NCI-H1436 treated with DMSO at 0.1 percent for 48 hours (cell line): ENCODE measurements around the gene STAT5B.

Source experiments
- DNase-seq: peaks from one replicate; lab custom pipeline; 2025; lab: John Stamatoyannopoulos, UW

STAT5B gene

GRCh38 chr17:42179911-42180410, 96.2 kb downstream of the STAT5B start:
- DNase-seq, result peak; percentile 12

GRCh38 chr17:42179335-42179734, 96.9 kb downstream of the STAT5B start:
- DNase-seq, result no peak

GRCh38 chr17:42178817-42179216, 97.4 kb downstream of the STAT5B start:
- no peak for DNase-seq

GRCh38 chr17:42177684-42178083, 98.5 kb downstream of the STAT5B start:
- no peak for DNase-seq

- DNase-seq, result no peak
These were observed 101.9 kb downstream of the STAT5B start for GRCh38 chr17:42174126-42174783.

GRCh38 chr17:42171831-42172230, 104.4 kb downstream of the STAT5B start:
- no peak for DNase-seq

GRCh38 chr17:42169351-42169750, 106.8 kb downstream of the STAT5B start:
- DNase-seq, result no peak

- DNase-seq, result no peak
These were observed 108.4 kb downstream of the STAT5B start for GRCh38 chr17:42167807-42168206.

GRCh38 chr17:42166196-42166763, 109.9 kb downstream of the STAT5B start:
- DNase-seq, result no peak

- DNase-seq, result no peak
These were observed 110.4 kb downstream of the STAT5B start for GRCh38 chr17:42165751-42166150.

GRCh38 chr17:42163696-42164407, 112.3 kb downstream of the STAT5B start:
- DNase-seq, result no peak

- DNase-seq, result no peak
These were observed 113.1 kb downstream of the STAT5B start for GRCh38 chr17:42163113-42163512.

- no peak for DNase-seq
These were observed 115.7 kb downstream of the STAT5B start for GRCh38 chr17:42160531-42160910.

- no peak for DNase-seq
These were observed 116.2 kb downstream of the STAT5B start for GRCh38 chr17:42159796-42160530.

- DNase-seq, result no peak
These were observed 120.6 kb downstream of the STAT5B start for GRCh38 chr17:42155614-42156045.

- no peak for DNase-seq
These were observed 122.1 kb downstream of the STAT5B start for GRCh38 chr17:42153919-42154742.
